Measurements from ENCODE around the gene MADCAM1. TPM values are rescaled to one million over a fixed set of nuclear protein-coding genes. Genes with fewer than 3 reads are reported as not detected.

MADCAM1 gene
- total and polyA plus RNA-seq, 2 donors, result 0.34 to 1.3 TPM

- Histone ChIP-seq H3K4me3 (ENCODE audit: low read depth, low read length) (no peak overlapping the region), H3K27ac (ENCODE audit: low read depth) (no peak overlapping the region), H3K36me3 (ENCODE audit: insufficient read depth) (no peaks in the 10 kb centered on the region), H3K4me1 (ENCODE audit: insufficient read depth) (no peaks in the 10 kb centered on the region)
- DNase-seq (ENCODE audit: extremely low spot score), result no peak
- WGBS, result 97% methylated on average over 9 of the region's 9 CpGs
These were observed 17.9 kb downstream of the MADCAM1 start for GRCh38 chr19:514166-514663.

GRCh38 chr19:517721-518597, 21.7 kb downstream of the MADCAM1 start:
- no peaks in the 10 kb centered on the region for H3K36me3 ChIP-seq (ENCODE audit: insufficient read depth)
- H3K4me1 ChIP-seq (ENCODE audit: insufficient read depth), result no peaks in the 10 kb centered on the region
- H3K4me3 ChIP-seq (ENCODE audit: low read depth, low read length), result no peak overlapping the region
- WGBS, result 56% methylated on average over 10 of the region's 10 CpGs
- DNase-seq (ENCODE audit: extremely low spot score), result peak; percentile 71
- no peak overlapping the region for H3K27ac ChIP-seq (ENCODE audit: low read depth)

- H3K4me1 ChIP-seq (ENCODE audit: insufficient read depth), result no peaks in the 10 kb centered on the region
- DNase-seq (ENCODE audit: extremely low spot score), result no peak
- H3K27ac ChIP-seq (ENCODE audit: low read depth), result no peak overlapping the region
- 45% methylated on average over 58 of the region's 58 CpGs for WGBS
- no peaks in the 10 kb centered on the region for H3K36me3 ChIP-seq (ENCODE audit: insufficient read depth)
- no peak overlapping the region for H3K4me3 ChIP-seq (ENCODE audit: low read depth, low read length)
These were observed 22.4 kb downstream of the MADCAM1 start for GRCh38 chr19:518598-519231.

- no peak for DNase-seq (ENCODE audit: extremely low spot score)
- no peak overlapping the region for H3K4me3 ChIP-seq (ENCODE audit: low read depth, low read length)
- H3K4me1 ChIP-seq (ENCODE audit: insufficient read depth), result no peaks in the 10 kb centered on the region
- WGBS, result 88% methylated on average over 45 of the region's 45 CpGs
- no peaks in the 10 kb centered on the region for H3K36me3 ChIP-seq (ENCODE audit: insufficient read depth)
- H3K27ac ChIP-seq (ENCODE audit: low read depth), result no peak overlapping the region
These were observed 23.2 kb downstream of the MADCAM1 start for GRCh38 chr19:519449-519865.

- no peak for DNase-seq (ENCODE audit: extremely low spot score)
- H3K4me3 ChIP-seq (ENCODE audit: low read depth, low read length), result no peak overlapping the region
- no peaks in the 10 kb centered on the region for H3K36me3 ChIP-seq (ENCODE audit: insufficient read depth)
- H3K27ac ChIP-seq (ENCODE audit: low read depth), result no peak overlapping the region
- H3K4me1 ChIP-seq (ENCODE audit: insufficient read depth), result no peaks in the 10 kb centered on the region
- WGBS, result 95% methylated on average over 12 of the region's 12 CpGs
These were observed 26.4 kb downstream of the MADCAM1 start for GRCh38 chr19:522726-523125.

- H3K4me1 ChIP-seq (ENCODE audit: insufficient read depth), result no peaks in the 10 kb centered on the region
- no peak overlapping the region for H3K4me3 ChIP-seq (ENCODE audit: low read depth, low read length)
- no peaks in the 10 kb centered on the region for H3K36me3 ChIP-seq (ENCODE audit: insufficient read depth)
- no peak overlapping the region for H3K27ac ChIP-seq (ENCODE audit: low read depth)
- WGBS, result 55% methylated on average over 29 of the region's 29 CpGs
- no peak for DNase-seq (ENCODE audit: extremely low spot score)
These were observed 27.9 kb downstream of the MADCAM1 start for GRCh38 chr19:524062-524674.

GRCh38 chr19:525029-525428, 28.7 kb downstream of the MADCAM1 start:
- no peaks in the 10 kb centered on the region for H3K4me1 ChIP-seq (ENCODE audit: insufficient read depth)
- H3K4me3 ChIP-seq (ENCODE audit: low read depth, low read length), result no peak overlapping the region
- H3K27ac ChIP-seq (ENCODE audit: low read depth), result no peak overlapping the region
- WGBS, result 66% methylated on average over 18 of the region's 18 CpGs
- no peak for DNase-seq (ENCODE audit: extremely low spot score)
- no peaks in the 10 kb centered on the region for H3K36me3 ChIP-seq (ENCODE audit: insufficient read depth)

- Histone ChIP-seq H3K4me1 (ENCODE audit: insufficient read depth) (no peaks in the 10 kb centered on the region), H3K36me3 (ENCODE audit: insufficient read depth) (no peaks in the 10 kb centered on the region), H3K4me3 (ENCODE audit: low read depth, low read length) (no peak overlapping the region), H3K27ac (ENCODE audit: low read depth) (no peak overlapping the region)
- no peak for DNase-seq (ENCODE audit: extremely low spot score)
- whole genome bisulfite sequencing, result 41% methylated on average over 13 of the region's 13 CpGs
These were observed 29.7 kb downstream of the MADCAM1 start for GRCh38 chr19:525857-526419.

GRCh38 chr19:530134-531008, 34.1 kb downstream of the MADCAM1 start:
- Histone ChIP-seq H3K27ac (ENCODE audit: low read depth) (no peak overlapping the region), H3K4me3 (ENCODE audit: low read depth, low read length) (peak overlapping the region; percentile 79), H3K36me3 (ENCODE audit: insufficient read depth) (no peaks in the 10 kb centered on the region), H3K4me1 (ENCODE audit: insufficient read depth) (peaks cover 2% of the 10 kb centered on the region)
- DNase-seq (ENCODE audit: extremely low spot score), result no peak
- 68% methylated on average over 38 of the region's 38 CpGs for WGBS

- peaks cover 2% of the 10 kb centered on the region for H3K4me1 ChIP-seq (ENCODE audit: insufficient read depth)
- WGBS, result under 1% methylated on average over 103 of the region's 103 CpGs
- H3K4me3 ChIP-seq (ENCODE audit: low read depth, low read length), result peak overlapping the region; percentile 79
- no peak for DNase-seq (ENCODE audit: extremely low spot score)
- peak overlapping the region; percentile 98 for H3K27ac ChIP-seq (ENCODE audit: low read depth)
- H3K36me3 ChIP-seq (ENCODE audit: insufficient read depth), result no peaks in the 10 kb centered on the region
These were observed 34.9 kb downstream of the MADCAM1 start for GRCh38 chr19:531009-531752.

GRCh38 chr19:531753-532560, 35.7 kb downstream of the MADCAM1 start, which contains the start of gene CDC34:
TSS of gene CDC34 (plus strand) at chr19:531760. CDS start at chr19:531932, 172 bp downstream.
- no peak for DNase-seq (ENCODE audit: extremely low spot score)
- H3K36me3 ChIP-seq (ENCODE audit: insufficient read depth), result peaks cover 3% of the 10 kb centered on the region
- peaks cover 2% of the 10 kb centered on the region for H3K4me1 ChIP-seq (ENCODE audit: insufficient read depth)
- peak within 1 kb of the TSS; percentile 79 for H3K4me3 ChIP-seq (ENCODE audit: low read depth, low read length)
- WGBS, result under 1% methylated on average over 84 of the region's 84 CpGs
- peak within 1 kb of the TSS; percentile 98 for H3K27ac ChIP-seq (ENCODE audit: low read depth)
